ENCODE measurements around the gene UCN2. TPM values are rescaled to one million over a fixed set of nuclear protein-coding genes. Genes with fewer than 3 reads are reported as not detected.
"Not testable (repeated sequence)": the region's sequence is repeated elsewhere in the genome, so short reads cannot be mapped to it uniquely, and the experiment has no call there.

The UCN2 gene
- total RNA-seq, 3 donors from 2014 or later (not counting 1 experiment from before 2014, with no cell fraction given), result not detected

- no peak for ATAC-seq
- no peaks in the 10 kb centered on the region for H3K27me3 ChIP-seq (ENCODE audit: control insufficient read depth, insufficient read depth, low read length)
- no peak for TF ChIP-seq CTCF (IDR thresholded peaks at IDR 0.05)
- H3K4me1 ChIP-seq (ENCODE audit: control insufficient read depth, insufficient read depth, low read length), result peaks cover 21% of the 10 kb centered on the region
- Mint-ChIP-seq H3K36me3 (no peaks in the 10 kb centered on the region), H3K9me3 (no peaks in the 10 kb centered on the region), H3K4me1 (peaks cover 0 to 10% of the 10 kb centered on the region in 2 donors), H3K4me3 (no peak overlapping the region), H3K27ac (no peak overlapping the region), H3K27me3 (ENCODE audit: low read depth in 2 of 2) (no peaks in the 10 kb centered on the region)
- intact Hi-C loops (cut with micrococcal nuclease), result no loop called here
- no peak overlapping the region for H3K4me3 ChIP-seq (ENCODE audit: low read length)
- H3K9me3 ChIP-seq (ENCODE audit: control insufficient read depth, insufficient read depth, low read length), result no peaks in the 10 kb centered on the region
- 87% methylated on average over 14 of the region's 14 CpGs for WGBS (ENCODE audit: insufficient coverage)
- H3K27ac ChIP-seq (ENCODE audit: low read length), result no peak overlapping the region
- DNase-seq, result no peak
- no peaks in the 10 kb centered on the region for H3K36me3 ChIP-seq (ENCODE audit: control insufficient read depth, insufficient read depth, low read length)
Observed at GRCh38 chr3:48552111-48552951, 11.2 kb downstream of the UCN2 start.

DNA sequence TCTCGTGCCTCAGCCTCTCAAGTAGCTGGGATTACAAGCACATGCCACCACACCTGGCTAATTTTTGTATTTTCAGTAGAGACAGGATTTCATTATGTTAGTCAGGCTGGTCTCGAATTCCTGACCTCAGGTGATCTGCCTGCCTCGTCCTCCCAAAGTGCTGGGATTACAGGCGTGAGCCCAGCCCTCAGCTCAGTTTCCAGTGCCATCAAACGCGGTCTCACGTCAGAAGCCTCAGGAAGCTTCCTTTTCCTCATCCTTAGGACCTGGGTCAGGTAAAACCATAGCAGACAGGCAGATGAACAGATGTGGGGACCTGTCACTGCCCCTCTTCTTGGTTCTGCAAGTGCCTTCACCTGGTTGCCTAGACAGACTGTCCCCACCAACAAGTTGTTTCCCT, 11.9 kb downstream of the UCN2 start:
- intact Hi-C loops (cut with micrococcal nuclease); H3K27ac ChIP-seq (ENCODE audit: low read length); H3K9me3 ChIP-seq (ENCODE audit: control insufficient read depth, insufficient read depth, low read length); ATAC-seq; H3K4me1 Mint-ChIP-seq; H3K27me3 ChIP-seq (ENCODE audit: control insufficient read depth, insufficient read depth, low read length); H3K27me3 Mint-ChIP-seq (ENCODE audit: low read depth in 2 of 2); H3K36me3 ChIP-seq (ENCODE audit: control insufficient read depth, insufficient read depth, low read length); H3K9me3 Mint-ChIP-seq; H3K4me3 Mint-ChIP-seq; H3K27ac Mint-ChIP-seq; H3K36me3 Mint-ChIP-seq; H3K4me3 ChIP-seq (ENCODE audit: low read length); DNase-seq: not testable (repeated sequence)
- 90% methylated on average over 7 of the region's 7 CpGs for WGBS (ENCODE audit: insufficient coverage)
- H3K4me1 ChIP-seq (ENCODE audit: control insufficient read depth, insufficient read depth, low read length), result peaks cover 17% of the 10 kb centered on the region

DNA sequence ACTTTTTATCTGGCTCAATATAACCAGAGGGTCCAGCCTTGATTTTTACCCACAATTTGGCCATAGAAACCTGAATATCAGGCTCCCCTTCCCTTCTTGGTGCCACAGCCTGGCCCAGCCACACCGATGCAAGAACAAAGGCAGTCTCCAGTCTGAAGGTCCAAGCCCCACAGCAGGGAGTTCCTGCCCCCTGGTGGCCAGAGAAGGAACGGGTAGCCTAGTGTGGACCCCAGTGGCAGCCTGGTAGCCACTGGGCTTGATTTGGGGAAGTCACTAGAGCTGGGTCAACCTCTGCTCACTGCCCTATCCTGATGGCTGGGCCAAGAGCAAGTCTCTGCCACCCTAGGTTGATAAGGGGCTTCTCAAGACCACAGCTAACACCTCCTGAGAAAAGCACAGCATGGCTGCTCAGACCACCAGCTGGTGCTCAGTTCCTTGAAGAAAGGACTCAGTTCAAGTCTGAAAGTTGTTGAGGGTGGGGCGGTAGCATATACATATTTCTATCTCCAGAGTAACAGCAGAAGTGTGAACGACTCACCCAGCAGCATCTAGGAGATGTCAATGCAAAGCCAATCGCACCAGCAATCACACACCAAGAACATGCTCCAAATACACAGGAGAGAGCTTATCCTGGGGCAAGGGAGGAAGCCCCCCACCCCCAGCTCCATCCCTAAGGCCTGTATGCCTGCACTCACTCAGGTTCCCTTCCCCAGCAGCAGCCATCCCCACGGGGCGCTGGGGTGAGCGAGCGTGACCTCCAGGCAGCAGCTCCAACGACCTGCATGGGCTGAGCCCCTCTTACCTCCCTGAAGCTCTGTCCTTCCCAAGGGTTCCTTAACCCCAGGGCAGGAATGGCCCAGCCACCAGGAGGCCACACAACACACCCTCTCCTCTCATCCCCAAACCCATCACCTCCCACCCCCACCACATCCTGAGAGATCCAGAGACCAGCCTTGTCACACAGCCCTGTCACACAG, 14.6 kb downstream of the UCN2 start:
- Mint-ChIP-seq H3K9me3 (no peaks in the 10 kb centered on the region), H3K4me1 (no peaks in the 10 kb centered on the region), H3K27ac (no peak overlapping the region), H3K27me3 (ENCODE audit: low read depth in 2 of 2) (no peaks in the 10 kb centered on the region), H3K4me3 (no peak overlapping the region), H3K36me3 (no peaks in the 10 kb centered on the region)
- DNase-seq, result peak; percentile 80 to 89
- Histone ChIP-seq H3K27me3 (ENCODE audit: control insufficient read depth, insufficient read depth, low read length) (no peaks in the 10 kb centered on the region), H3K36me3 (ENCODE audit: control insufficient read depth, insufficient read depth, low read length) (no peaks in the 10 kb centered on the region), H3K27ac (ENCODE audit: low read length) (no peak overlapping the region), H3K4me1 (ENCODE audit: control insufficient read depth, insufficient read depth, low read length) (peaks cover 8% of the 10 kb centered on the region), H3K4me3 (ENCODE audit: low read length) (no peak overlapping the region), H3K9me3 (ENCODE audit: control insufficient read depth, insufficient read depth, low read length) (no peaks in the 10 kb centered on the region)
- TF ChIP-seq CTCF (IDR thresholded peaks at IDR 0.05), result peak; percentile 89
- intact Hi-C loops (cut with micrococcal nuclease), result loop anchor here (1.0 kb wide), 2 partner anchors 148 to 276 kb away; no protein-coding TSS in a partner anchor
- ATAC-seq, result peak; percentile 92 to 100 (median 99)
- WGBS (ENCODE audit: insufficient coverage), result 72% methylated on average over 10 of the region's 10 CpGs

DNA sequence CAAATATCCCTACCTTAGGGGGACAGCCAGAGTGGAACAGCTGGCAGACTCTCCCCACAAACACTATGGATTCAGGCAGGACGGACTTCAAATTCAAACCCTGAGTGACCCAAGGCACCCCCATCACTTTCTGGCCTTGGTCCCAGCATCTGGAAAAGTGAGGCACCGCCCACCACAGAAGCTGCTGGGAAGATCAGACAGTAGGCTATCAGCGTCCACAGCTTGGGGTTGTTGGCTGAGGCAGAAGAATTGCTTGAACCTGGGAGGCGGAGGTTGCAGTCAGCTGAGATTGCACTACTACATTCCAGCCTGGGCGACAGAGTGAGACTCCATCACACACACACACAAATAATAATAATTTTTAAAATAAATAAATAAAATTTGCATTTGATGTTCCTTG, 15.5 kb downstream of the UCN2 start:
- Histone ChIP-seq H3K27me3 (ENCODE audit: control insufficient read depth, insufficient read depth, low read length) (no peaks in the 10 kb centered on the region), H3K27ac (ENCODE audit: low read length) (no peak overlapping the region), H3K9me3 (ENCODE audit: control insufficient read depth, insufficient read depth, low read length) (no peaks in the 10 kb centered on the region), H3K4me1 (ENCODE audit: control insufficient read depth, insufficient read depth, low read length) (peaks cover 8% of the 10 kb centered on the region), H3K36me3 (ENCODE audit: control insufficient read depth, insufficient read depth, low read length) (no peaks in the 10 kb centered on the region), H3K4me3 (ENCODE audit: low read length) (no peak overlapping the region)
- Mint-ChIP-seq H3K4me1 (no peaks in the 10 kb centered on the region), H3K27ac (no peak overlapping the region), H3K36me3 (no peaks in the 10 kb centered on the region), H3K4me3 (no peak overlapping the region), H3K9me3 (no peaks in the 10 kb centered on the region), H3K27me3 (ENCODE audit: low read depth in 2 of 2) (no peaks in the 10 kb centered on the region)
- DNase-seq, result no peak
- no peak for TF ChIP-seq CTCF (IDR thresholded peaks at IDR 0.05)
- intact Hi-C loops (cut with micrococcal nuclease), result loop anchor here (1.0 kb wide), 2 partner anchors 147 to 275 kb away; no protein-coding TSS in a partner anchor
- 92% methylated on average over 3 of the region's 5 CpGs for WGBS (ENCODE audit: insufficient coverage)
- ATAC-seq, result no peak

Data from natural killer cell (primary cell).